ENCODE measurements around the gene ACADL.
A peak's percentile ranks its signal among the peaks of the same experiment; 100 is the strongest.

The ACADL gene

DNA sequence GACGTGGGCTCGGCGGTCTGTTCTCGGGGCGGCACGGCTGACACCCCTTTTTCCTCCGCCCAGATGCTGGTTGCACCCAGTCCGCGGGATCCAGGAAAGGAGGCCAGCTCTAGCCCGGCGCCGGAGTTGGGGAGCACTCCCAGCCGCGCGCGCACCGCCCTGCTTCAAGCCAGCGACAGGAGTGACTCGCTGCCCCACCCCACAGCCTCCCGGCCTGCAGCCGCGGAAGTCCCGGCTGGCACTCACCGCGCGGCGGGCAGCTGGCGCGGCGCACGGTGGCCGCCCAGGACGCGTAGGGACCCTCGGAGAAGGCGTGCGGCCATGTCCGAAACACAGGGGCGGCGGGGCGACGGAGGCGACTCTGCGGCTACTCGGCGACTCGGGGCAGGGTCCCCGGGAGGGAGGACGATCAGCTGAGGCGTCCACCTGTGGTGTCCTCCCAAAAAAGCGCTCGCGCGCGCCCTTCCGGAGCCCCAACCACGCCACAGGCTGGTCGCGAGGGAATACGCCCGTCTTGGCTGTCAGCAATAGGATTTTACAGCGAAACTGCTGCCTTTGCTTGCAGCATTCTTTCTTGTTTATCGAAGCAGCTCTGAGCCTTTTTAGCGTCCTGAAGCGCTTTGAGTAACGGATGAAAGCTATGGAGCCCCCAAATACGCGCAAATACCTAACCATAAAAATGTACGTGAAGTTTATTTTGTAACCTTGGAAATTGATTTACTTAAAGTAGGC, at the start of gene ACADL:
TSS of gene ACADL (minus strand) at position 507 of the 732 bp plus-strand sequence. CDS start at position 323, 184 bp downstream.
- DNase-seq (ENCODE audit: low spot score) = peak; percentile 78

DNA sequence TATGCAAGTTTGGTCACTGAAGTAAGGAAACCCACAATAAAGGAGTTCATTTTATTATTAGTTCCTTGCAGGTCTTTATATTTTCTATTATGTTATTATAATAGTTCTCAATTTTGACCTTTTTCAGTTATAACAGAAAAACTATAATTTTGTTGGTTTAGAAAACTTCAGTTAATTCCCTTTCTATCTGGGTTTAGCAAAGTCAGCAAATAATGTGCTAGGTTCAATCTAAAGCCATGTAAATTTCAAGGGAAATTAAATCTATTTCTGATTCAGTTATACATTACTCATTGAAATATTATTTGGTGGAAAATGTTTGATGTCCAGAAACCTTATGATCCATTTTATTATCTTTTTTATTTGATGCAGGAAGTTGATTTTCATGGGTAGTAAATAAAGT, 46.1 kb upstream of the ACADL start:
- no peak for DNase-seq (ENCODE audit: low spot score)

DNA sequence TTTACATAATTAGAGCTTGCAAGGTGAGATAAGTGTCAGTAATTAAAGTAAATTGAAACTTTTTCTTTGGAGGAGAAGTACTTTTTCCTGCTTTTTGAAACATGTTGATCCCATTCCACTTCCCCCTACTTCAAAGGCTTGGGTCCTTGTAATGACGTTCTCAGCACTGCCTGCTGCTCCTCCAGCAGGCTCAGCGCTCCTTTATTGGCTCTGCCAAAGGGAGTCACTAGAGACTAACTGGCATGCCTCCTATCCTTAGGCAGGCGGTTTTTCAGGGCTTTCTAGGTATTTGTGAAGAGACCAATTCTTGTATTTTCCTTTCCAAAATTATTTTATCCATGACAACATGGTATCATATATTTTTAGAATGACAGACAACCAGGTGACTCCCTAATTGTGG, 43.9 kb upstream of the ACADL start:
- DNase-seq (ENCODE audit: low spot score) = no peak

DNA sequence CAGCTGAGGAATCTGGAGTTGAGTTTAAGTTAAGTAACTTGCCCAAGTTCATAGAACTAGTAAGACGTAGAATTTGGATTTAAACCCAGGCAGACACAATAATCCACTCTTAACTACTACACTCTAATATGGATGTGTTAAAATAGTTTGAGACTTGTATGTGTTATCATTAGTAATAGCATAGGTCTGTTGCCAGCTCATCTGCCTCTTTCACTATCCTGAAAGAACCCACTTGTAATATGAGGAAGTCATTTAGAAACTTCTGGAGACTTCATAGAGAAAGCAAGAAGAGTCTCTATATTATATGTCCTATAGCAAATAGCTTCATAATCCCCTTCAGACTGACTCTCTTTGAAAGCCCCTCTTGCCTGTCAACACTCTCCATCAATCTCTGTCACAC, 43.0 kb upstream of the ACADL start:
- DNase-seq (ENCODE audit: low spot score) = no peak

DNA sequence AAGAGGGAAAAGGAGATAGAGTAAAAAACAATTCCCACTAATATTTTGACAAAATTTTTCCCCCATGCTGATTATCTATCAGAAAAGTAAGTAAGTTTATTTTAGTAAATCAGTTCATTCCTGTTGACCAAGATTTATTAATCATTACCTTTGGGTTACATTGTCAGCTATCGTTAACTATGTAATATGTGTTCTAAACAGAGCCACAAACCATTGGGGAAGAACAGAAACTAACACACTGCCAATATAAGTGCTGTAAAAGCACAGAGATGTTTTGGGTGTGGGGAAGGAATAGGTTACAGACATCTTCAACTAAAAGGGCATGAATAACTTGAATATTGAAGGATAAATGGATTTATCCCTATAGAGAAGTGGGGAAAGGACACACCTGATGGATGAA, 42.5 kb upstream of the ACADL start:
- no peak for DNase-seq (ENCODE audit: low spot score)

DNA sequence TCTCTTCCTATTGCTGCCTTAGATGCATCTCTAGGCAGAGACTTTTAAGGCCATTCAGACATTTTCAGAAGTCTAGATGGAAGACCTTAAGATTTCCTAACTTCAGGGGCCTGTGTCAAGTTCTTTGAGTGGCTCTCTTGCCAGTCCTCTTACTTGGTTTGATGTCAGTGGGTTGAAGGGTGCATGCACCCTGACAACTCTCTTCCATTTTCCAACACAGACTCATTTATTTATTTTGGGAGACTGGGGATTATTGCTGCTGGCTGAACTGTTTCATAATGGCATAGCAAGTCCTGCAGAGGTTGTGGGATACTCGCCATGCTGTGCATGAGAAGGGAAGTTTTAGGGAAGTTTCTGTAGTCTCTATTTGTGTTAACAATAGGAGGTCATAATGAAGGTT, 39.0 kb upstream of the ACADL start:
- no peak for DNase-seq (ENCODE audit: low spot score)

DNA sequence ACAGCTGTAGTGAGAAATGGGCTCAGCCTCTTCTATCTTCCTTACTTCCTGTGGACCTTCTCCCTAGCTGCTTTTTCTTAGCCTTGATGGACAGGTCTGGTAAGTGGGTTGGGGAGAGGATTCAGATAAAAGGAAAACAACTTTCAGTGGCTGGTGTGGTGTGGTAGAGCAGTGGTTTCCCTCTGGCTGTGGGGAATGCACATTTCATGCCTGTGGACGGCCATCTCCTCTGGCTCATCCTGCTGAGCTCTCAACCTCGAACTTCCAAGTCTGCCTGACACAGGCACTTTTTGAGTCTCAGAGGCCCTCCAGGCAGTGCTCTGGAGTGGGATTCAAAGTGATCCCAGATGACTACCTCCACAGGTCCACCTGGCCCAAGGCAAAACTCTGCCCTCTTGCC, 38.6 kb upstream of the ACADL start:
- DNase-seq (ENCODE audit: low spot score) = no peak

DNA sequence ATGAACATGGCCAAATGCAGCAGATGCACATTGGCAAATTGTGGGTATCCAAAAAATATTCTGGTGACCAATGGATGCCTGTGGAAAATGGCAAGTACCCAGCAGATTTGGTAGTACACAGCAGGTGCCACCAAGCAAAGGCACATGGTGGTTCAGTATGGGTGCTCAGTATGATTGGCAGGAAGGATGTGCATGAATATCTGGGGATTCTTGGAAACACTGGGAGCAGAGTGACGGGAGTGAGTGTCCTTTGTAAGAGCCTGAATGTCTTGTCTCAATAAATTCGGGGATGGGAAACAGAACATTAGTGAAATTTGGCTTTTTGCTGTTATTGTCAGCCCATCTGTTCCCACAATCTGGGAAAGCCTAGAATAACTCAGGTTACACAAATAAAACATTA, 36.8 kb upstream of the ACADL start:
- DNase-seq (ENCODE audit: low spot score) = no peak

DNA sequence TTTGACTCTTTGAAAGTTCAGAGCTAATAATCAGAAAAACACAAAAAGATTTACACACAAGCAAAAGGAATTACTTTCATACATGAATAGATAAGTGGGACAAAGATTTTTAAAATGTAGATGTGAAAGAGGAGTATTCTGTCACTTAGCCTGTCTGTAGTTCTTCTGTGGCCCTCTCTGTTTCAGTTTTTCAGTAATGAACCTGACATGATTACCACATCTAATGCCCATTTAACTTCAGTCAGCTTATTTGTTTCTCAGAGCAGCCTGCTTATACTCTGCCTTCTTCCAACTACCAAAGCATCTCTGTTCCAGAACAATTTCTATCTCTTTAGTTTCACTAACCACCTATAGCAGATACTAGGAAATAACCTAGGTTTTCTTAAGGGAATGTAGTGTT, 34.4 kb upstream of the ACADL start:
- no peak for DNase-seq (ENCODE audit: low spot score)

DNA sequence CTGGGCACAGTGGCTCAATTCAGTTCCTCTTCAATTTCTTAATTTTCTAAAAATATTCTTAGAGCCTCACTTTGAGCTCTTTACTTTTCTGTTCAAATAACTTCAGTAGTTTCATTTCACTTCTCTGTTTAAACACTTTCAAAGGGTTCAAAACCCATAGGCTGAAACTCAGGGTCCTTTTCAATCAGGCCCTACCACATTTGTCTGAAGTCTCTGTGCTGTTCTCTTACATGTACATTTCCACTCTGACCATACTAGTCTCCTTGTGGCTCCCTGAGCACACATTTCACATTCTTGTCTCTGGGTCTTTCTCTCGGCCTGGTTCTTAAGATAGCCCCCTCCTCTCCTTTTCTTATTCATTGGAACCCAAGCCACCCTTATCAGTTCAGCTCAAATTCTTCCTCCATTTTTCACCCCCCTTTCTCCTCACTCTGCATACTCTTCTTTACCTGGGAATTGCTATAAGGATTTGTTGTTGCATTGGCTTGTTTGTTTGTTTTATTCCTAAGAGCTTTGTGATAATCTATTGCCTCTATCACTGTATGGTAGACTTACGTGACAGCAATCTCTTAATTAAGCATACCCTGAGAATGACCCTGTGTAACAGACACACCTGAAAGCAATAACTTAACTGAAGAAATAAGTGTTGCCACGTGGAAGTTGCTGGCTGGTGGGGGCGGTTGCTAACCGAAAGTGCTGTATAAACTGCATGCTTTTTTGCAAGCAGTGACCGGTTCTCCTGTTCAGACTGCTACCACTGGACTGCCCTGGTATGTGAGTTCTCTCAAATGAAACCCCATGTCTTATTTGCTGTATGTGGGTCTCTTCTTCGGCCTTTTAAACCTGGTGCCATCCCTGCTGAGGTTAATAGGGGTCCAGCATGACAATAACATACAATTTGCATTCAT, 27.7 kb upstream of the ACADL start:
- DNase-seq (ENCODE audit: low spot score) = no peak

DNA sequence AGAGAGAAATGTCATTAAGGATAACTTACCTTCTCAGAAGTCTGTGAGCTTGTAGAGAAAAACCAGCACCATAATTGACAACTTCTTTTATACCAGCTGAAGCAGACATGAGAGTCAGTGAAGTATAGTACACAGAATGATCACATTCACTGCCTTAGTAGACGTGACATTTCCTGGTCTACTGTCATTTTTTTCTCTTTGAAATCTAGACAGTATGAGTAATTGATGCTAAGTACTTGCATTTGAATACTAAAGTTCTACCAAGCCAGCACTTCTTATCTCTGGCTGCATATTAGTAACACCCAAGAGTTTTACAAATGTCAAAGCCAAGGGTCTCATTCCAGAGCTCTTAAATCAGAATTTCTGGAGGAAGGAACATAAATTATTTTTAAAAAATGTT, 25.4 kb upstream of the ACADL start:
- no peak for DNase-seq (ENCODE audit: low spot score)

DNA sequence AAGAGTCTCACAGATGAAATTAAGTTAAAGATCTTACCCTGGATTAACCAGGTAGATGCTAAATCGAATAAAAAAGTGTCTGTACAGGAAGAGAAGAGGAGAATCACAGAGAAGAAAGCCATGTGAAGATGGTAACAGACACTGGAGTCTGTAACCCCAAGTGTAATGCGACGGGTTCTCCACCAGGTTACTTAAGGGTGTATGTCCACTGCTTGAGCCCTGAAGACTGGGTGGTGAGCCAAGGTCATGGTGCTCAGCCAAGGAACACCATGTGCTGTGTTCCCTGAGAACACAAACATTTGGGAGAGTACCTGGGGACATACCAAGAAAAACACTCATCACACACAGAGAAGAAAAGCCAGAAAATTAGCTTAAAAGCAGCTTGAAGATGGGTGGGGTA, 8.2 kb upstream of the ACADL start:
- DNase-seq (ENCODE audit: low spot score) = no peak

DNA sequence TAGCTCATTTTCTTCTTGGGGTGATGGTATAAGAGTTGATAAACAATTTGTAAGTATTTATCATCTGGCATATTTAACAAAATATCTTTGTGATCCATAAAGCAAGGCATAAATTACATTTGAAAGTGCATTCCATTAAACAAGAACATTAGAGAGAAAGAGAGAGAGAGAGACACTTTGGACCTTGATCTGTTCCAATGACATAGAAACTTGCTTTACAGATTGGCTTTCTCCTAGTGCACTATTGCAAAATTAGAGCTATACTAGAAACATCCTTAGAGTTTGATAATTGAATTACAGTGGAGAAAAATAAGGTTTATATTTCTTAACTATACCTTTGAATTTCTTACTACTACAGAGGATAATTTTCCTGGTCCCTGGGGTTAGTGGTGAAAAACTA, 5.7 kb upstream of the ACADL start:
- no peak for DNase-seq (ENCODE audit: low spot score)

DNA sequence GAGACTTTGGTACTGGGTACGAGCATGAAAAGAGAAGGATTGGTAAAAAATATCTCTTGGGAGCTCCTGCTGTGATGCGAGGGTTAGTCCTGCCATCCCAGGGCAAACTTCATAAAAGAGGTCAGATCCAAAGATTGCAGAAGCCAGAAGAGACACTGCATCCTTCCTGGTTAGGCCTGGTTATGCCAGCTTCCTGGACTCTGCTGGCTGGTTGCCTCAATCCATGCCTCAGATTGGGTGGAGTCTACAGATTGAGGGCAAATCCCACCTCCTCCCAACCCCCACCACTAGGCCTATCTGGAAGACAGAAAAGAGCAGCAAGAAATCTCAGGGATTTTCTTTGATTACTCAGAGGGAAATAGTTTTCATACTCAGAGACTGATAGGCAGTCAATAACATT, 5.3 kb upstream of the ACADL start:
- DNase-seq (ENCODE audit: low spot score) = no peak

DNA sequence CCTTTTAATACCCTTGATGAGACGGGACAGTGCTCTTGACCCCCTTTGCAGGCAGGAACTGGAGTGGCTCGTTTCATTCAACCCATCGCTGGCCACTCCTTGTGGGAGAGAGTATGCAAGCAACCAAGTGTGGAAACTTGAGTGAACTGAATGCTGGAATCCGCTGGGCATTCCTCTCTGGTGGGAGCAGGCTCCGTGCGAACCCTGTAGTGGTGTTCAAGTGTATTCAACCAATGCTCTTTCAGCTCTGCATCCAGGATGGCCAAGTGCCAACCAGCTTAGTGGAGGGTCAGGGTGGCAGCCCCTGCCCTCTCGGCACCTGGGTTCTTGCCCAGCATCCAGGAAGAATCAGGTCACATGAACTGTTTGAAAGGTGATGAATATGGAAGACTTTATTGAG, 3.3 kb upstream of the ACADL start:
- no peak for DNase-seq (ENCODE audit: low spot score)

DNA sequence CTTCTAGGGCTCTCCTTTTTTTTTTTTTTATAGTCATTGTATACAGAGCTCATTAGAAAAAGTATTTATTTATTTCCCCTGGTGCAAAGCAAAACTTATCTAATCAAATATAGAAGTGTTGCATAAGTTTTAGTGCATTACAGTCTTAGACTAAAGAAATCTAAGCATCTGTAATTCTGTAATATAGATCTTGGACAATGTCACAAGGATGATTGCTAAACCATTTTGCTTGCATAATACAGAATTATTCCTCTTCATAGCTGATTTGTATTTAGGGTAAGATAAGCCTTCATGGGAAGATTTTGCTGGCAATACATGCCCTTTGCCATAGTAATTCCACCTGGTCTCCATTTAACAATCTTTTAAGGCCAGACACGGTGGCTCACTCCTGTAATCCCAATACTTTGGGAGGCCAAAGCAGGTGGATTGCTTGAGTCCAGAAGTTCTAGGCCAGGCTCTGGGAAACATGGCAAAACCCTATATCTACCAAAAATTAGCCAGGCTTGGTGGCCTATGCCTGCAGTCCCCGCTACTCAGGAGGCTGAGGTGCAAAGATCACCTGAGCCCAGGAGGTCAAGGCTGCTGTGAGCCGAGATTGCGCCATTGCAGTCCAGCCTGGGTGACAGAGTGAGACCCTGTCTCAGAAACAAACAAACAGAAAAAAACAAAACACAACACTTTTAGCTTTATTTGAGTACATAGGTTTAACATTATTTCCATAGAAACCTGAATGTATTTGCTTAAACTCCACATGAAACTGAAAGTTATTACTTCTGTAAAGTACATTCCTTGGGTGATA, 2.2 kb upstream of the ACADL start:
- no peak for DNase-seq (ENCODE audit: low spot score)

DNA sequence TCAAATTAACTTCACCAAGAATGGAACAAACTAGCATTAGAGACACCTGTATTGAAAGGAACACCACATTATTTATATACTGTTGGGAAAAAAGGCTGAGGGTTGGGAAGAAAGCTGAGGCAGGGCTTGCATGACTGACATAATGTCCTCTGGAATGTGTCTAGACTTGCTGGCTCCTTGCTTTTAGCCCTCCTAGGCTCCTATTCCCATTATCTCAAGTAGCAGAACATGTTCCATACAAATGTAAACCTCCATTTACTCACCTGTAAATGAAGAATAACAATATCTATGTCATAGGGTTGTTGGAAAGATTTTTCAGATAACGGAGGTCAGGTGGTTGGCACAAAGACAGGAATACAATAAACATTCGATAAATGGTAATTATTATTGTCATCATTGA, 976 bp upstream of the ACADL start:
- DNase-seq (ENCODE audit: low spot score) = no peak

DNA sequence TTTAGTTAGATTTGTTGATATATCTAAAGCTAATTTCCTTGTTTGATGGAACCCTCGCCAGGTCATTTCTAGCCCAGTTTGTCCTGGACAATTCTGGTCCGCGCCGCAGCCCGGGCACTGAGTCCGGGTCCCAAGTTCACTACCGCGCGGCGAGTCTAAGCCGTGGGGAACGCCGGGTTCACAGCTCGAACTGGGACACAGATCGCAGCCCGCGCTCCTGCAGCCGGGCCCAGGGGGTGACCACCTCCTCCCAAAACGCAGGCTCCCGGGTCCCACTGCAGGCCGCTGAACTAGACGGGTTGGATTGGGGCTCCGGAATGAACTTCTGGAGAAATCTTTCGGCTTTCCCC, 681 bp downstream of the ACADL start:
- DNase-seq (ENCODE audit: low spot score) = peak; percentile 55

DNA sequence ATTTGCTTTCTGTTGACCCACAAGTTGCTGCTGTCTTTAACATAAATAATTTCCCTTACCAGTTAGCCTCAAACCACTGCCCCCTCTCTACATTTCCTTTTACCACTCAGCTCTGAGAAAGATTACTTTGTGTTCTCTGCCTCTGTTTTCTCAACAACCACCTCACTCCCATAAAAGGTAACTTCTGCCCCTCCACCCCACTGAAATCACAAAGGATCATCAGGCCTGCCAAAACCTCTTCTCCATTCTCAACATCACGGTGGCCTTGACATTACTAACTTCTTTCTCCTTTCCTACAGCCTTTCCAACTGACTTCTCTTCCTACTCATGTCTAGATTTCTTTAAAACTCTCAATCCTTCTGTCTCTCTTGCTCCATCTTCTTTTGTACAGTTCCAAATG, 10.1 kb downstream of the ACADL start:
- no peak for DNase-seq (ENCODE audit: low spot score)

DNA sequence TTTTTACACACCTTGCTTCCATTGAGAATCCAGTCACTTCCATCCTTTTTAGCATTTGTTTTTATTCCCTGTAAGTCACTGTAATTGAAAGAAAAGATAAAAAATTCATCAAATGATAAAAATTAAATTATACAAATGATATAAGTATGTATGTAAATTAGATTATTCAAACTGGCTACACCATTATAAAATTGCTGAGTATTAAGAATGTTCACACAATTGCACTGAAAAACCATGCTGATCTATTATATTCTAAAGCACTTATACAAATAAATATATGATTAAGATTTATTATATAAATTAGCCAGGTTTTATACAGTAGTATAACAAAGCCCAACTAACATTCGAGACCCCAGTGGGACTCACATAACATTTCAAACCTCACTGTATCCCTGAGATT, 15.1 kb downstream of the ACADL start:
- DNase-seq (ENCODE audit: low spot score) = no peak

DNA sequence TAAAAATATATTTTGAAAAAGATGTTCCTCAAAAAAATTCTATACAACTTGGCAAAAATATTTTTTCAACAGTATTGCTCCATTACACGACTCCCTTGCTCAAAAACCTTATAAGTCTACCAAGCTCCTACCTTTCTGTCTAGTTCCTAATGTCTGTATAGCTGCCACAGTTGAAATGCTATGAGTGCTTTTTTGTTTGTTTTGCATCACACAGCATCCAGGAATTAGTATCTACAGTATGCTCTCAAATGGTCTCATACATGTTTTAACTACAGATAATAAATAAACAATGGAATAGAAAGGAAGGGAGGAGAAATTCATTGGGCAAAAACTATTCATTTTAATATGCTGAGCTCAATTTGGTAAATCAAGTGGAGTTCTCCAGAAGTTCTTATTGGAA, 17.3 kb downstream of the ACADL start:
- DNase-seq (ENCODE audit: low spot score) = no peak

DNA sequence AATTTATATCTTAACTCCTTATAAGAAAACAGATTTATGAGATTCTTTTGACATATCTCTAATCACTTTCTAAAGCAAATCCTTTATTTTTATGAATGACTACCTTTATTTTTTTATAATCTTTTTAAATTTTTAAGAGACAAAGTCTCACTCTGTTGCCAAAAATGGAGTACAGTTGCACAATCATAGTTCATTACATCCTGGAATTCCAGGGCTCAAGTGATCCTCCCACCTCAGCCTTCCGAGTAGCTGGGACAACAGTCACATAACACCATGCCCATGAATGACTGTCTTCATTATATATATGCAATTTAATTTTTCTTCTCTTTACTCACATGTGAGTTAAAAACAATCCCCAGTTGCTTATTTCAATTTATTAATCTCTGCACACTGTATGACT, 21.7 kb downstream of the ACADL start:
- DNase-seq (ENCODE audit: low spot score) = no peak

DNA sequence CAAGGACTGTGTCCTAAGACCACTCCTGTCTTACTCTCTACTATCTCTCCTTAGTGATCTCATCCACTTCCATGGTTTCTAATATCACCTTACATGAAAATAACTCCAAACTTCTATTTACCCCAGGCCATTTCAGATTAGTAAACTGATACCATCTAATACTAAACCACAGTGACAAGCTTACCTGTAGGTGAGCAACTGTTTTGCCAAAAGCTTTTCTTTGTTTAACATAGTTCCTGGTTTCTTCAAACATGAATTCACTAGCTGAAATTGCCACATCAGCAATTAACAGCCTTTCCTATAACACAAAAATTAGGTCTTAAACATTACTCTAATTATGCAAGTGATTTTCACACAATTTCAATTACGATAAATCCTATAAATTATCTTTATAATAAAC, 22.1 kb downstream of the ACADL start:
- no peak for DNase-seq (ENCODE audit: low spot score)

Data from ecto neural progenitor cell (in vitro differentiated cells).